GM23248 (cell line): ENCODE data around the gene VIPR2.

Source experiments
- EZH2 ChIP-seq: fragments of 200-600 bp; sonication (generic); IDR thresholded peaks from 2 replicates; pipeline ENCODE4 v1.6.1; 2018; ENCODE audit warnings: antibody characterized with exemption, mild to moderate bottlenecking; ENCODE audit not compliant: insufficient read depth, poor library complexity, severe bottlenecking
- EZH2phosphoT487 ChIP-seq: fragments of 200-600 bp; sonication (generic); IDR thresholded peaks from 2 replicates; pipeline ENCODE4 v1.6.1; 2018; ENCODE audit warnings: antibody characterized with exemption, moderate library complexity, mild to moderate bottlenecking, low read depth; ENCODE audit not compliant: insufficient read depth

- TF ChIP-seq EZH2phosphoT487 (no peak), EZH2 (no peak)
These were observed 46.6 kb upstream of the VIPR2 start for GRCh38 chr7:159191236-159191635.
